22Rv1 (cell line): ENCODE measurements around the gene ADCY5.

ENCODE experiments used
- ZFX ChIP-seq: fragments of 450-650 bp; IDR thresholded peaks from 2 replicates; pipeline ENCODE4 v1.6.1; 2017; ENCODE audit warnings: antibody characterized with exemption, borderline replicate concordance
- TF ChIP-seq, protein P1 (sequence below): fragments of 450-650 bp; IDR thresholded peaks from 2 replicates; pipeline ENCODE4 v1.5.1; 2017; ENCODE audit warnings: mild to moderate bottlenecking

GRCh38 chr3:123447416-123447748, 1.5 kb downstream of the ADCY5 start:
- TF ChIP-seq, protein P1, sequence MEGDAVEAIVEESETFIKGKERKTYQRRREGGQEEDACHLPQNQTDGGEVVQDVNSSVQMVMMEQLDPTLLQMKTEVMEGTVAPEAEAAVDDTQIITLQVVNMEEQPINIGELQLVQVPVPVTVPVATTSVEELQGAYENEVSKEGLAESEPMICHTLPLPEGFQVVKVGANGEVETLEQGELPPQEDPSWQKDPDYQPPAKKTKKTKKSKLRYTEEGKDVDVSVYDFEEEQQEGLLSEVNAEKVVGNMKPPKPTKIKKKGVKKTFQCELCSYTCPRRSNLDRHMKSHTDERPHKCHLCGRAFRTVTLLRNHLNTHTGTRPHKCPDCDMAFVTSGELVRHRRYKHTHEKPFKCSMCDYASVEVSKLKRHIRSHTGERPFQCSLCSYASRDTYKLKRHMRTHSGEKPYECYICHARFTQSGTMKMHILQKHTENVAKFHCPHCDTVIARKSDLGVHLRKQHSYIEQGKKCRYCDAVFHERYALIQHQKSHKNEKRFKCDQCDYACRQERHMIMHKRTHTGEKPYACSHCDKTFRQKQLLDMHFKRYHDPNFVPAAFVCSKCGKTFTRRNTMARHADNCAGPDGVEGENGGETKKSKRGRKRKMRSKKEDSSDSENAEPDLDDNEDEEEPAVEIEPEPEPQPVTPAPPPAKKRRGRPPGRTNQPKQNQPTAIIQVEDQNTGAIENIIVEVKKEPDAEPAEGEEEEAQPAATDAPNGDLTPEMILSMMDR, result no peak
- TF ChIP-seq ZFX, result no peak
